HepG2 (cell line): ENCODE measurements around the gene BCL2L13. TPM values are rescaled to one million over a fixed set of nuclear protein-coding genes. Genes with fewer than 3 reads are reported as not detected.
A peak's percentile ranks its signal among the peaks of the same experiment; 100 is the strongest.

Experiments
- DDIT3 ChIP-seq: sonication (generic); formaldehyde crosslinking; IDR thresholded peaks from 2 replicates; pipeline ENCODE4 v1.4.0; 2020; ENCODE audit warnings: mild to moderate bottlenecking, missing genetic modification reagents
- DNMT3B ChIP-seq: conservative IDR thresholded peaks from 2 replicates; pipeline ENCODE4 v1.6.1; 2016; ENCODE audit warnings: missing biosample characterization, control low read depth
- ERF ChIP-seq: IDR thresholded peaks from 2 replicates; pipeline ENCODE4 v1.6.1; 2018; ENCODE audit warnings: missing biosample characterization, missing genetic modification reagents
- GABPB1 ChIP-seq: IDR thresholded peaks from 2 replicates; pipeline ENCODE4 v1.6.1; 2016; ENCODE audit warnings: mild to moderate bottlenecking, missing genetic modification reagents, moderate library complexity, missing compliant biosample characterization
- IRX3 ChIP-seq: sonication (generic); formaldehyde crosslinking; IDR thresholded peaks from 2 replicates; pipeline ENCODE4 v1.8.1; 2023; ENCODE audit warnings: mild to moderate bottlenecking, low read depth, missing genetic modification reagents, borderline replicate concordance
- KDM3A ChIP-seq: IDR thresholded peaks from 2 replicates; pipeline ENCODE4 v1.6.1; 2018; ENCODE audit warnings: low read depth, missing compliant biosample characterization
- NONO ChIP-seq, 2 experiments: fragments of 450-650 bp in 1 of 2; sonication (generic) in 1 of 2; formaldehyde crosslinking in 1 of 2; IDR thresholded peaks in 1 of 2; conservative IDR thresholded peaks in 1 of 2; 2 replicates each; pipeline versions ENCODE4 v1.6.1 to v1.8.0; 2017 to 2022; ENCODE audit warnings: mild to moderate bottlenecking in 1 of 2, missing genetic modification reagents in 1 of 2, moderate library complexity in 1 of 2
- NR0B2 ChIP-seq: sonication (generic); formaldehyde crosslinking; IDR thresholded peaks from 2 replicates; pipeline ENCODE4 v1.4.0; 2020; ENCODE audit warnings: mild to moderate bottlenecking, missing genetic modification reagents
- TBX3 ChIP-seq: fragments of 450-650 bp; IDR thresholded peaks from 2 replicates; pipeline ENCODE4 v1.6.1; 2017; ENCODE audit warnings: antibody characterized with exemption, mild to moderate bottlenecking, inconsistent platforms, borderline replicate concordance
- THAP11 ChIP-seq: IDR thresholded peaks from 2 replicates; pipeline ENCODE4 v1.6.1; 2016; ENCODE audit warnings: missing biosample characterization, missing genetic modification reagents
- ZNF264 ChIP-seq: sonication (generic); formaldehyde crosslinking; IDR thresholded peaks from 2 replicates; pipeline ENCODE4 v1.4.0; 2020; ENCODE audit warnings: missing genetic modification reagents
- ZNF296 ChIP-seq: sonication (generic); formaldehyde crosslinking; conservative IDR thresholded peaks from 2 replicates; pipeline ENCODE4 v1.5.0; 2020; ENCODE audit warnings: mild to moderate bottlenecking, missing genetic modification reagents
- ZNF577 ChIP-seq: sonication (generic); formaldehyde crosslinking; IDR thresholded peaks from 2 replicates; pipeline ENCODE4 v1.4.0; 2020; ENCODE audit warnings: mild to moderate bottlenecking, low read depth, missing genetic modification reagents, borderline replicate concordance
- ZNF770 ChIP-seq: sonication (generic); formaldehyde crosslinking; IDR thresholded peaks from 2 replicates; pipeline ENCODE4 v1.5.0; 2020; ENCODE audit warnings: mild to moderate bottlenecking, missing genetic modification reagents
- polyA plus RNA-seq, 8 experiments: library from polyadenylated mRNA; depleted of rRNA in 3 of 8; stranded (reverse) in 7 of 8; unstranded in 1 of 8; fragments of >200 nt; fragmentation: Illumina TruSeq in 4 of 8; extraction: Trizol in 4 of 8; gene quantifications; 2 replicates each; pipeline versions ENCODE4 v1.2.1 to v1.2.3, GENCODE V29; 2011 to 2016; ENCODE audit warnings: low read depth in 4 of 8, missing spikeins in 1 of 8, mixed read lengths in 1 of 8; ENCODE audit not compliant: insufficient read depth in 1 of 8
- total RNA-seq, 5 experiments: library from RNA; depleted of rRNA; stranded (reverse); fragments of >200 nt; fragmentation: Illumina TruSeq; extraction: Trizol; gene quantifications; 2 replicates each; pipeline ENCODE4 v1.2.3, GENCODE V29; 2016; ENCODE audit warnings: low read depth in 1 of 5
- TF ChIP-seq, protein P1 (sequence below): IDR thresholded peaks from 2 replicates; pipeline ENCODE4 v1.6.1; 2016; ENCODE audit warnings: control low read depth
- TF ChIP-seq, protein P2 (sequence below): sonication (generic); formaldehyde crosslinking; IDR thresholded peaks from one replicate; pipeline ENCODE4 v1.5.1; 2020; ENCODE audit warnings: mild to moderate bottlenecking, missing genetic modification reagents; ENCODE audit errors: not compliant biosample characterization

The BCL2L13 gene
- total and polyA plus RNA-seq, 2 of the 13 experiments (the other 11 are each of a cell fraction or from before 2014, with no cell fraction given) = 13.5 to 14.6 TPM

GRCh38 chr22:17628406-17629172, 10.0 kb upstream of the BCL2L13 start, which contains the start of gene ATP6V1E1 (continued):
- TF ChIP-seq, protein P1, sequence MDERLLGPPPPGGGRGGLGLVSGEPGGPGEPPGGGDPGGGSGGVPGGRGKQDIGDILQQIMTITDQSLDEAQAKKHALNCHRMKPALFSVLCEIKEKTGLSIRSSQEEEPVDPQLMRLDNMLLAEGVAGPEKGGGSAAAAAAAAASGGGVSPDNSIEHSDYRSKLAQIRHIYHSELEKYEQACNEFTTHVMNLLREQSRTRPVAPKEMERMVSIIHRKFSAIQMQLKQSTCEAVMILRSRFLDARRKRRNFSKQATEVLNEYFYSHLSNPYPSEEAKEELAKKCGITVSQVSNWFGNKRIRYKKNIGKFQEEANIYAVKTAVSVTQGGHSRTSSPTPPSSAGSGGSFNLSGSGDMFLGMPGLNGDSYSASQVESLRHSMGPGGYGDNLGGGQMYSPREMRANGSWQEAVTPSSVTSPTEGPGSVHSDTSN (CRISPR knock-in tag) = no peak
- no peak for TF ChIP-seq DNMT3B (CRISPR knock-in tag)
- TF ChIP-seq GABPB1 (CRISPR knock-in tag) = peak; percentile 94
- peak; percentile 58; the same call in 1 of the 2 replicates for TF ChIP-seq IRX3 (CRISPR knock-in tag)
- TF ChIP-seq ZNF296 (CRISPR knock-in tag) = no peak
- TF ChIP-seq NONO (IDR thresholded peaks at IDR 0.05) = no peak
- TF ChIP-seq NONO (CRISPR knock-in tag; conservative IDR thresholded peaks at IDR 0.05) = no peak; the same call in 1 of the 2 replicates
- no peak; the same call in 1 of the 2 replicates for TF ChIP-seq ERF (CRISPR knock-in tag)
- no peak for TF ChIP-seq NR0B2 (CRISPR knock-in tag)
- TF ChIP-seq, protein P2, sequence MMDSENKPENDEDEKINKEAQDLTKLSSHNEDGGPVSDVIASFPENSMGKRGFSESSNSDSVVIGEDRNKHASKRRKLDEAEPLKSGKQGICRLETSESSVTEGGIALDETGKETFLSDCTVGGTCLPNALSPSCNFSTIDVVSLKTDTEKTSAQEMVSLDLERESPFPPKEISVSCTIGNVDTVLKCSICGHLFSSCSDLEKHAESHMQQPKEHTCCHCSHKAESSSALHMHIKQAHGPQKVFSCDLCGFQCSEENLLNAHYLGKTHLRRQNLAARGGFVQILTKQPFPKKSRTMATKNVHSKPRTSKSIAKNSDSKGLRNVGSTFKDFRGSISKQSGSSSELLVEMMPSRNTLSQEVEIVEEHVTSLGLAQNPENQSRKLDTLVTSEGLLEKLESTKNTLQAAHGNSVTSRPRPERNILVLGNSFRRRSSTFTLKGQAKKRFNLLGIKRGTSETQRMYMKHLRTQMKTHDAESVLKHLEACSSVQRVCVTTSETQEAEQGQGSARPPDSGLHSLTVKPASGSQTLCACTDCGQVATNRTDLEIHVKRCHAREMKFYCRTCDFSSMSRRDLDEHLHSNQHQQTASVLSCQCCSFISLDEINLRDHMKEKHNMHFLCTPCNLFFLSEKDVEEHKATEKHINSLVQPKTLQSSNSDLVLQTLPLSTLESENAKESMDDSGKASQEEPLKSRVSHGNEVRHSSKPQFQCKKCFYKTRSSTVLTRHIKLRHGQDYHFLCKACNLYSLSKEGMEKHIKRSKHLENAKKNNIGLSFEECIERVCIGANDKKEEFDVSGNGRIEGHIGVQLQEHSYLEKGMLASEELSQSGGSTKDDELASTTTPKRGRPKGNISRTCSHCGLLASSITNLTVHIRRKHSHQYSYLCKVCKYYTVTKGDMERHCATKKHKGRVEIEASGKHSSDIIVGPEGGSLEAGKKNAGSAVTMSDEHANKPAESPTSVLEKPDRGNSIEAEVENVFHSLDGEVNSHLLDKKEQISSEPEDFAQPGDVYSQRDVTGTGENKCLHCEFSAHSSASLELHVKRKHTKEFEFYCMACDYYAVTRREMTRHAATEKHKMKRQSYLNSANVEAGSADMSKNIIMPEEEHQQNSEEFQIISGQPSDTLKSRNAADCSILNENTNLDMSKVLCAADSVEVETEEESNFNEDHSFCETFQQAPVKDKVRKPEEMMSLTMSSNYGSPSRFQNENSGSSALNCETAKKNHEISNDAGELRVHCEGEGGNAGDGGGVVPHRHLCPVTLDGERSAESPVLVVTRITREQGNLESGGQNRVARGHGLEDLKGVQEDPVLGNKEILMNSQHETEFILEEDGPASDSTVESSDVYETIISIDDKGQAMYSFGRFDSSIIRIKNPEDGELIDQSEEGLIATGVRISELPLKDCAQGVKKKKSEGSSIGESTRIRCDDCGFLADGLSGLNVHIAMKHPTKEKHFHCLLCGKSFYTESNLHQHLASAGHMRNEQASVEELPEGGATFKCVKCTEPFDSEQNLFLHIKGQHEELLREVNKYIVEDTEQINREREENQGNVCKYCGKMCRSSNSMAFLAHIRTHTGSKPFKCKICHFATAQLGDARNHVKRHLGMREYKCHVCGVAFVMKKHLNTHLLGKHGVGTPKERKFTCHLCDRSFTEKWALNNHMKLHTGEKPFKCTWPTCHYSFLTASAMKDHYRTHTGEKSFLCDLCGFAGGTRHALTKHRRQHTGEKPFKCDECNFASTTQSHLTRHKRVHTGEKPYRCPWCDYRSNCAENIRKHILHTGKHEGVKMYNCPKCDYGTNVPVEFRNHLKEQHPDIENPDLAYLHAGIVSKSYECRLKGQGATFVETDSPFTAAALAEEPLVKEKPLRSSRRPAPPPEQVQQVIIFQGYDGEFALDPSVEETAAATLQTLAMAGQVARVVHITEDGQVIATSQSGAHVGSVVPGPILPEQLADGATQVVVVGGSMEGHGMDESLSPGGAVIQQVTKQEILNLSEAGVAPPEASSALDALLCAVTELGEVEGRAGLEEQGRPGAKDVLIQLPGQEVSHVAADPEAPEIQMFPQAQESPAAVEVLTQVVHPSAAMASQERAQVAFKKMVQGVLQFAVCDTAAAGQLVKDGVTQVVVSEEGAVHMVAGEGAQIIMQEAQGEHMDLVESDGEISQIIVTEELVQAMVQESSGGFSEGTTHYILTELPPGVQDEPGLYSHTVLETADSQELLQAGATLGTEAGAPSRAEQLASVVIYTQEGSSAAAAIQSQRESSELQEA (CRISPR knock-in tag) = peak; percentile 90
- no peak for TF ChIP-seq ZNF577 (CRISPR knock-in tag)
- peak; percentile 18; the same call in 1 of the 2 replicates for TF ChIP-seq KDM3A
- TF ChIP-seq TBX3 = no peak
- TF ChIP-seq ZNF770 (CRISPR knock-in tag) = peak; percentile 51; the same call in 1 of the 2 replicates
- no peak for TF ChIP-seq DDIT3 (CRISPR knock-in tag)
- no peak for TF ChIP-seq ZNF264 (CRISPR knock-in tag)
- peak; percentile 80 for TF ChIP-seq THAP11 (CRISPR knock-in tag)
